Measurements from ENCODE around the gene SS18L1.
A peak's percentile ranks its signal among the peaks of the same experiment; 100 is the strongest.

The SS18L1 gene

GRCh38 chr20:62138204-62138543 lies 5.4 kb upstream of the SS18L1 start:
- H3F3A ChIP-seq (ENCODE audit: low read depth) = no peaks in the 10 kb centered on the region
- H3K4me3 ChIP-seq (ENCODE audit: low read length, poor library complexity, severe bottlenecking) = no peak overlapping the region
- H3K9me3 ChIP-seq (ENCODE audit: insufficient read depth, low read depth, low read length) = no peaks in the 10 kb centered on the region
- H3K4me2 ChIP-seq (ENCODE audit: low read depth, low read length, poor library complexity, severe bottlenecking) = no peak overlapping the region
- H3K27me3 ChIP-seq (ENCODE audit: insufficient read depth, low read length, poor library complexity, severe bottlenecking) = no peaks in the 10 kb centered on the region
- H3K9ac ChIP-seq (ENCODE audit: low read depth, low read length, poor library complexity, severe bottlenecking) = no peak overlapping the region
- peaks cover 78% of the 10 kb centered on the region for H4K20me1 ChIP-seq (ENCODE audit: insufficient read depth, low read length, poor library complexity, severe bottlenecking)
- peaks cover 55% of the 10 kb centered on the region for H3K79me2 ChIP-seq (ENCODE audit: insufficient read depth, low read length)
- H3K9me2 ChIP-seq (replicated peaks; ENCODE audit: low read depth, low read length) = no peaks in the 10 kb centered on the region
- no peak overlapping the region for H2AFZ ChIP-seq (ENCODE audit: low read length)
- peaks cover 68% of the 10 kb centered on the region; the same call in 1 of the 2 replicates for H3K36me3 ChIP-seq (ENCODE audit: insufficient read depth, low read length)
- TF ChIP-seq CTCF (conservative IDR thresholded peaks at IDR 0.05; ENCODE audit: low read length) (no peak), EZH2phosphoT487 (IDR thresholded peaks at IDR 0.05; ENCODE audit: borderline replicate concordance) (no peak)
- peaks cover 20% of the 10 kb centered on the region for H3K4me1 ChIP-seq (ENCODE audit: insufficient read depth, low read length, poor library complexity, severe bottlenecking)

GRCh38 chr20:62138912-62139311 lies 4.7 kb upstream of the SS18L1 start:
- no peaks in the 10 kb centered on the region for H3K9me2 ChIP-seq (replicated peaks; ENCODE audit: low read depth, low read length)
- no peak overlapping the region for H3K4me3 ChIP-seq (ENCODE audit: low read length, poor library complexity, severe bottlenecking)
- no peaks in the 10 kb centered on the region for H3F3A ChIP-seq (ENCODE audit: low read depth)
- H2AFZ ChIP-seq (ENCODE audit: low read length) = no peak overlapping the region
- H3K27me3 ChIP-seq (ENCODE audit: insufficient read depth, low read length, poor library complexity, severe bottlenecking) = no peaks in the 10 kb centered on the region
- H3K9me3 ChIP-seq (ENCODE audit: insufficient read depth, low read depth, low read length) = no peaks in the 10 kb centered on the region
- H3K4me2 ChIP-seq (ENCODE audit: low read depth, low read length, poor library complexity, severe bottlenecking) = no peak overlapping the region
- no peak overlapping the region for H3K9ac ChIP-seq (ENCODE audit: low read depth, low read length, poor library complexity, severe bottlenecking)
- peaks cover 71% of the 10 kb centered on the region for H4K20me1 ChIP-seq (ENCODE audit: insufficient read depth, low read length, poor library complexity, severe bottlenecking)
- peaks cover 20% of the 10 kb centered on the region for H3K4me1 ChIP-seq (ENCODE audit: insufficient read depth, low read length, poor library complexity, severe bottlenecking)
- no peak for TF ChIP-seq EZH2phosphoT487 (IDR thresholded peaks at IDR 0.05; ENCODE audit: borderline replicate concordance)
- no peak for TF ChIP-seq CTCF (conservative IDR thresholded peaks at IDR 0.05; ENCODE audit: low read length)
- peaks cover 62% of the 10 kb centered on the region; the same call in 1 of the 2 replicates for H3K36me3 ChIP-seq (ENCODE audit: insufficient read depth, low read length)
- H3K79me2 ChIP-seq (ENCODE audit: insufficient read depth, low read length) = peaks cover 55% of the 10 kb centered on the region

- Histone ChIP-seq H3F3A (ENCODE audit: low read depth) (no peaks in the 10 kb centered on the region), H3K4me2 (ENCODE audit: low read depth, low read length, poor library complexity, severe bottlenecking) (peak overlapping the region; percentile 98), H3K9ac (ENCODE audit: low read depth, low read length, poor library complexity, severe bottlenecking) (no peak overlapping the region), H4K20me1 (ENCODE audit: insufficient read depth, low read length, poor library complexity, severe bottlenecking) (peaks cover 78% of the 10 kb centered on the region), H3K27me3 (ENCODE audit: insufficient read depth, low read length, poor library complexity, severe bottlenecking) (no peaks in the 10 kb centered on the region), H3K9me3 (ENCODE audit: insufficient read depth, low read depth, low read length) (no peaks in the 10 kb centered on the region), H3K9me2 (replicated peaks; ENCODE audit: low read depth, low read length) (no peaks in the 10 kb centered on the region), H3K4me1 (ENCODE audit: insufficient read depth, low read length, poor library complexity, severe bottlenecking) (peaks cover 23% of the 10 kb centered on the region), H2AFZ (ENCODE audit: low read length) (no peak overlapping the region), H3K4me3 (ENCODE audit: low read length, poor library complexity, severe bottlenecking) (peak overlapping the region; percentile 94), H3K79me2 (ENCODE audit: insufficient read depth, low read length) (peaks cover 61% of the 10 kb centered on the region), H3K36me3 (ENCODE audit: insufficient read depth, low read length) (peaks cover 57% of the 10 kb centered on the region; the same call in 1 of the 2 replicates)
- no peak for TF ChIP-seq CTCF (conservative IDR thresholded peaks at IDR 0.05; ENCODE audit: low read length)
- no peak for TF ChIP-seq EZH2phosphoT487 (IDR thresholded peaks at IDR 0.05; ENCODE audit: borderline replicate concordance)
Measured at GRCh38 chr20:62139636-62140035, 3.9 kb upstream of the SS18L1 start.
